CD4-positive, alpha-beta T cell treated with Interleukin-2 at 100 ng/mL for 4 hours (primary cell): Measurements from ENCODE around the gene TMEM131.
"Not testable (repeated sequence)": the region's sequence is repeated elsewhere in the genome, so short reads cannot be mapped to it uniquely, and the experiment has no call there.

Source experiments
- DNase-seq: peaks from one replicate; pipeline ENCODE4 v3.0.0-alpha.2; 2020; ENCODE audit warnings: low spot score

The TMEM131 gene

DNA sequence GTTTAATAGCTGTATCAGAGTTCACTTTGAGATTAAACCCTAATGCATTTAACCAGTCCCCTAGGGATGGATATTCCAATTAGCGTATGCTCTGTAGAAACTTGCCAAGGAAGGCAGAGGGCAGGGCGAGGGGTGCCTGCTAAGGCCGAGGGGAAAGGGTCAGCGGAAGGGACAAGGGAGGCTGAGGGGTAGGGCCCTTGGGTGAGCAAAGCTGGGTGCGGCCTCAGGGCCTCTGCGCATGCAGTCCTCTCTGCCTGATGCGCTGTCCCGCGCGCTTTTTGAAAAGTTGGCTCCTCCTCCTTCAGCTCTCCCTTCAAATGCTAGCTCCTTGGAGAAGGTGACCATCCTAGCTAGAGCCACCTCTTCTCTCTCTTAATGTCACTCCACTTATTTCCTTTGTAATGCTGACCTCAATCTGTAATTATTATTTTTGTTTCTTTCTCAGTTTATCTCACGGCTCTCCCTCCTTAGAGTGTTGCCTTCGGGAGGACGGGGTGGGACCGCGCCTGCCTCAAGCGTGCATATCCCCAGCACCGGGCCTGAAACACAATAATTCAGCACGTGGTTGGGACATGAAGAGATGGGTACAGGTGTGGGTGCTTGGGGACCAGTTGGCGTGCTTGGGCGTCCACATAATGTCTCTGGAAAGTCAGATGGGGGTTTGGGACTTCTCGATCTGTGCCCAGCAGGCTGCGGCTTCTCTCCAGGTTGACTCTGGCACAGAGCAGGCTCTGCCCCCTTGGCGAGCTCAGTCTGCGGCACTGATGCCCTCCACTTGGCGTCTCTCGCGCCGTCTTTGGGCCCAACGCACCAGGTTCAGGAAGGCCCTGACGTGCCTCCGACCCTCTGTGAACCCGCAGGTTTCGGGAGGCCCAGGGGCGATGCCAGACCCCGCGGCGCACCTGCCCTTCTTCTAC is 272.3 kb downstream of the TMEM131 start:
- DNase-seq = no peak

DNA sequence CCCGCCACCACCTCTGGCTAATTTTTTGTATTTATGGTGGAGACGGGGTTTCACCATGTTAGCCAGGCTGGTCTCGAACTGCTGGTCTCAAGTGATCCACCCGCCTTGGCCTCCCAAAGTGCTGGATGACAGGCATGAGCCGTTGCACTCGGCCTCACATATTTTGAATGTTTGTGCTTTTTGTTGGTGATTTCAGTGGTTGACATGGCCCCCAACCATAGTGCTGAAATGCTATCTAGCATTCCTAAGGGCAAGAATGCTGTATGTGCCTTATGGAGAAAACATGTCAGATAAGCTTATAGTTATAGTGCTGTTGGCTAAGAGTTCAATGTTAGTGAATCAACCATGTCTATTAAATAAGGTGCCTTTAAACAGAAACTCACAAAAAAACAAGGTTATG is 273.5 kb downstream of the TMEM131 start:
- no peak for DNase-seq

DNA sequence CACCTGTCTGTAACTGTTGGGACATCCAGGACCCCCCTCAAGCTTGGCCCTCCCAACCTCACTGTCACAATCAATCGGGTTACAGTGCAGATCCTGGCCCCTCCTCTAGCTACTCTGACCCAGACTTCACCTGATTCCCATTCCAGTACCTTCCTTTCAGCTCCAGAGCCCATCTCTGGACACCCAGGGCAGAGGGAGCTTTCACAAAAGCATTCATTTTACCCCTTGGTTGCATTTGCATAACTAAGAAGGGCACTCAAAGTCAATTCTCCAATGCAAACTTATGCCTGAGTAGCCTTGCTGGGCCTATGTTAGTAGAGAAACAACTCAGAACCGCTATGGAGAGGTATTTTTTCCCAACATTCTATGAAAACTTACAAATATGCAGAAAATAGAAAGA is 275.0 kb downstream of the TMEM131 start:
- DNase-seq = no peak

DNA sequence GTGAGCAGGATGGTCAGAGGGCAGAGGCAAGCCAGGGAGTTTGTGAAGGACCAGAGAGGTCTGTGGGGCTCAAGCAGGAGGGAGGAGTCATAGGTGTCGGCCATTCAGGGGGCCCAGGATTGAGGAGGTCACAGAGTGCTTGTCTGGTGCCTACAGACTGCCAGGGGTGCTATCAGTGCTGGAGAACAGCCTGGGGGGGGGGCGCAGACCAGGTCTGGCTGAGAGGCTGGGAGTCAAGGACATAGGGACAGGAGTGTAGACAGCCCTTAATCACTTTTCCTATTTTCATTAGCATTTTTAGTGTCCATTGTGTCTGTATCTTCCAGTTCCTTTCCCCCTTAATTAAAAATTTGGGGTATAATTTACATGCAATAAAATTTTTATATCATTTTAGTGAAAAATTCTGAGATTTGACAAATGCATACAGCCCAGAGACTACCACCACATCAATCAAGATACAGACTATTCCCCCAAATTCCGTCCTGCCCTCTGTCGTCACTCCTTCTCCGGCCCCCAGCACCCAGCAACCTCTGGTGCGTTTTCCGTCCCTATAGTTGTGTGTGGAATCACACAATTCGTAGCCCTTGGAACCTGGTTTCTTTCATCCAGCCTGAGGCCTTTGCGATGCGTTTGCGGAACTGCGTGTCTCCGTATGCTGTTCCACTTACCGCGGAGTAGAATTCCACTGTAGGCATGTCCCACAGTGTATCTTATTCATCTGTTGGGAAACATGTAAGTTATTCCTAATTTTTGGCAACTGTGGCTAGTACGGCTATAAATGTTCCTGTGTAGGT is 276.2 kb downstream of the TMEM131 start:
- DNase-seq = no peak

DNA sequence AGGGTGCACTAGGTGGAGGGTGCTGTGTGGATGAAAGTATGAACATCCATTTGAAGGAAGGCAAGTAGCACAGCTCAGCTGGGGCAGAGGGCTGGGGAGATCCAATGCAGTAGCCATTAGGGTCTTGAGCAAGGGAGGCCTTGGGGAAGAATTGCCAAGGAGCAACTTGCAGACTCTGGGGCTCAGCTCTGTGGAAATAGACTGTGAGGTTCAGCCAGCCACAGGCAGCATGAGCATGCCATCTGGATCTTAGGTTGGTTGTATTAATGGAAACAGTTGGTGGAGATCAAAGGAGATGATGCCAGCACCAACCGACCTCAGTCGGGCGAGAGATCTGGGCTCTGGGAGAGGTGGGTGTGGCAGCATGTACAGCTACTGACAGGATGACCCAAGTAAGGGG is 276.8 kb downstream of the TMEM131 start:
- no peak for DNase-seq

DNA sequence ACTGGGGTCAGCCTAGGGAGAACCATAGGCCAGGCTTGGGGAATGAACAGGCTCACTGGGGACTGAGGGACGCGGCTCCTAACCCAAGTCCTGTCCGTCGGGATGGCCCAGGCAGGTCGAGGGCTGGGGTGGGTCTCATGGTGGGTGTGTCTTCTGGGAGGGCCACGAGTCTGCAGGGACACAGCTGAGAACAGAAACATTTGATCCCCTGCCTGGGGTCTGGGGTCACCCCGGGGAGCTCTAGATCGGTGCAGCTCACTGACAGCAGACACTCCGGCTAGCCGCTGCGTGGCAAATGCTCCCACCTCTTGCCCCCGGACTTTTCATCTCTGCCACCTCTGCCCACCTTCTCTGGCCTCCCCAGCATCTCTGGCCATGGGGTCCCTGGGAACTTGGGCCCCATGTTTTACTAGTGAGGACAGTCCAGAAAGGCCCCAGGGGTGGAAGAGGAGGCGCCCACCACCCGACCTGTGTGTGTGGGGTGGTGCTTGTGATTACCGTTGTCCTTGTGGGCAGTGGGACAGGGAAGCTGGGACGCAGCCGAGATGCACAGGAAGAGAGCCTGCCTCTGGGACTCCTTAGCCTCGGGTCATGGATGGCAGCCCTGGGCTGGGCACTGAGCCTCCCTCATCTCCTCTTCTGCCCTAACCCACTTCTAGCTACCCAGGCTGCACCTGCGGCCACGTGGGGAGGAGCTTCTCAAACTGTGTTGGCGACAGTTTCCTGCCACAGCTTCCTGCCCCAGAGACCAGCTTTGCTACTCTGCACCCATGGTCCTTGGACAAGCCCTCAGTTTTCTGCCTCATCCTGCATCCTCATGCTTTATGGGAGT is 277.5 kb downstream of the TMEM131 start:
- DNase-seq = peak; percentile 75

DNA sequence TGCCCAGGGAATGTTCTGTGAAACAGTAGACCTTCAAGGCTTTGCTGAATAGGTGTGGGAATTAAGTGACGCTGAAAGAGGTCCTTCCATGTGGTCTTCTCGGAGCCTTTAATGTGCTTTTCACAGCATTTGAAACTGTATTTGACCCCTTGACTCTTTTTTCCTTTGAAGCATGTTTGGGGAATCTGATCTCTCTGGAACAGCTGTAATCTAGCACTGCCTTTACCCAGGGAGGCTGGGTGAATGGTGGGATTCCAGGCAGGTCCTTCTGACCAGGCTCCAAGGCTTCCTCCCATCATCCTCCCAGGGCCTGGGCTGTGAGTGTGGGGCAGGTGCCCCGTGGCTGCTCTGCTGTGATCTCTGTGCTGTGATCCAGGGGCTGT is 278.1 kb downstream of the TMEM131 start:
- DNase-seq = no peak

DNA sequence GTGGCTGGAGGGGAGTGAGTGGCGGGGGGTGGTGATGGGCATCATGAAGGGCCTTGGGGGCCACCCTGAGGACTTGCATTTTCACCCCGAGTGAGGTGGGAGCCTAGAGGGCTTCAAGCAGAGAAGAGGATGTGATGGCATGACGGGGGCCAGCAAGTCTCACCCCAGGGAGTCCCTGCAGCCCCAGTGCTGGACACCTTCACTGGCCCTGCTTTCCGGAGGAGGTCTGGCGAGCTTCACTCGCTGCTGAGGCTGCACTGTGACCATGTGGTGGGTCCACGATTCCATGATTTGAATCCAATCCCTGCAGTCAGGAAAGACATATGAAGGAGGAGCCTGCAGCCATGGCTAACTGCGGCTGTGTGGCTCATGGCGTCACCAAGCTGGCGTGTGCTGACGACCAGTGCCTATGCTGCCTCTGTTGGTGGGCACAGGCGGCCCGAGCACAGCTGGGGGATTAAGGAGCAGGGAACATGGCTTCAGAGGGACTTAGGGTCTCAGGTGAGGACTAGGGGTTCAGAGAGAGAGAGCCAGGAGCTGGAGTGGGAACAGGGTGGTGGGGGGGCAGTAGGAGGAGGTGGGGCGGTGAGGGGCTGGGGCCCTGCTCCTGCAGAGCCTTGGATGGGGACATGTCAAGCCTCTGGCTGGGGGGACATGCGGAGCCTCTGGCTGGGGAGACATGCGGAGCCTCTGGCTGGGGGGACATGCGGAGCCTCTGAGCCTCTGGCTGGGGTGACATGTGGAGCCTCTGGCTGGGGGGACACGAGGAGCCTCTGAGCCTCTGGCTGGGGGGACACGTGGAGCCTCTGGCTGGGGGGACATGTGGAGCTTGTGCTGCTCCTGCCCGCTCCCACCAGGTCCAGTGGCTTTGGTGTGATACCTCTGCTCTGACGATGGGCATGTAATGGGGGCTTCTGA is 278.8 kb downstream of the TMEM131 start:
- no peak for DNase-seq

DNA sequence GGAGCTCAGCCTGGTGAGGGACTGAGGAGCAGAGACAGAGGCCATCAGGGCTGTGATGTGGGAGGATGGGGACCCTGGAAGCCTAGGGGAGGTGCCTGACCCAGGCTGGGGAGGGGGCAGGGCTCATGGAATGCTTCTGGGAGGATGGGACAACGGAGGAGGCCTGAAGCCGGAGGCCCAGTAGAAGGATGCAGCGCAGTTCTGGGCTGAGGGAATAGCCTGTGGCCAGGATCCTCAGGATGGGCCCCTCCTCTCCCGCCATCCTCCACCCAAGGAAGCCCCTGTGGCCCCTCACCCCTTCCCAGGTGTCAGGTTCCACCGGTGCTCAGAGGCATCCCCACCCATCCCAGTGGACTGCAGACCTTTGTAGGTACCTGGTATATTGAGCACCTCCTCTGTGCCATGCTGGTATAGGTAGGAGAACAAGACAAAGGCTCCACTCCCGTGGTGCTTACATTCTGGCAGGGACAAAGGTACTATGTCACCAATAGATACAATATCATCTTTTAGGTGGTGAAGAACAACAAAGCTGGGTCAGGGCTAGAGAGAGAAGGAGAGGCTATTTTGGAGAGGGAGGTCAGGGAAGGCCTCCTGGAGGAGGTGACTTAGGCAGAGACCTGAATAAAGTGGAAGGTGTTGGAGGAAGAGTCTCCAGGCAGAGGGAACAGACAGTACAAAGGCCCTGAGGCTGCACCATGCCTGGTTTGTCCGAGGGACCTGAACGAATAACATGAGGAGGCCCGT is 279.6 kb downstream of the TMEM131 start:
- no peak for DNase-seq

DNA sequence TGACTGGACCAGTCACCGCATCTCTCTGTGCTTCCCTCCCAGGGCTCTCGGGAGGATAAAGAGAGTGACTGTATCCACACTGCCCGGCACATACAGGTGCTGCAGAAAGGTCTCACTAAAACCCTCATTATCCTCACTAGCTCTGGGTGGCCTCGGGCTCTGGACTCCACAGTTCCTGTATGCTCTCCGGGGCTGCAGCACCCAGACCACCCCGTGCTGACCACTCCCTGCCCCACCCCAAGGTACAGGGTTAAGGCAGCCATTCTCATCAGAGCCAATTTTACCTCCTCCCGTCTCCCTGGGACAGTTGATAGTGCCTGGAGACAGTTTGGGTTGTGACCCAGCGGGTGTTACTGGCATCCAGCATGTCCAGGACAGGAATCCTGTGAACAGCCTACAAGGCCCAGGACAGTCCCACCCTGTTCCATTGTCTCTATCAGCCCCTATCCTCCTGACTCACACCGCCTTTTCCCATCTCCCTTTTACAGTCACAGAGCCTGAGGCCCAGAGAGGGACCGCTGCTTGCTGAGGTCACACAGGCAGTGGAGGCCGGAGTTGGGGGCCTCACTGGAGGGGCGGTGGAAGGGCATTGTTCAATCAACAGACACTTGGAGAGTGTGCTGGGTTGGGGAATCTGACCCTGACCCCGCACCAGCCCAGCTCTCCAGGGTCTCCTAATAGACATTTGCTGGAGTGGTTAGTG is 280.6 kb downstream of the TMEM131 start:
- DNase-seq = no peak

DNA sequence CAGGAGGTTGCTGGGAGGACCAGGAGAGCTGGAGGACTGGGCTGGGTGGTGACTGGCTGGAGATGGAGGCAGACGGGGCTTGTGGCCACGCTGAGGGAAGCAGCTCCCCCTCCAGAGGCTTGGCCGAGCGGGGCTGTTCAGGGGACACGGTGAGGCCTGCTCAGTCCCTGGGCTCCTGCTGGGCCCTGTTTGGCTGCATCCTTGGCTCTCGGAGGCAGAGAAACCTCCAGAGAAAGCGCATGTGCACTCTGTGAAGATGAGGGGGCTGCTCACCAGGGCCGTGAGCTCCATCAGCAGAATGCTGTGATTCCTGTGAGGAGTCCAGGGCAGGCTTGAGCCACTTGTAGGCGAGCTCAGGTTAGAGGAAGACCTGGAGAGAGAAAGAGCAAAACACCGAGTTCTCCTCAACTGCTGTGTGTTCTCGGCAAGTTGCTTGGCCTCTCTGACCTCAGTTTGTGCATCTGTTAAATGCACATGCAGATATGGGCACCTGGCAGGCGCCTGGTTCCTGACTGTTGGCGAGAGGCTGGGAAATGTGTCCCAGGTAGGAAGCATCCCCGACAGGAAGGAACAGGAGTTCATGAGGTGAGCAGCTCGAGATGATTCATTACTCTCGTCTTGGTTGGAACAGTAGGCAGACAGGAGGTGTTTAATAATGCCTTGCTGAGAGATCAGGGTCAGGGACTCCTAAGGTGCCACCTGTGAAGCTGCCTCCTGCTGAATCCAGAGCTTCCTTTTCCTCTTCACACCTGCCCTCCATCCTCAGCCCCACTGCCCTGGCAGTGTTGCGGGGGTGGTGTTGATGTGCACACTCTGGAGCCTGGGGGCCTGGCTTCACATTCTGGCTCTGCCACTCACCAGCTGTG is 281.4 kb downstream of the TMEM131 start:
- peak; percentile 35 for DNase-seq

DNA sequence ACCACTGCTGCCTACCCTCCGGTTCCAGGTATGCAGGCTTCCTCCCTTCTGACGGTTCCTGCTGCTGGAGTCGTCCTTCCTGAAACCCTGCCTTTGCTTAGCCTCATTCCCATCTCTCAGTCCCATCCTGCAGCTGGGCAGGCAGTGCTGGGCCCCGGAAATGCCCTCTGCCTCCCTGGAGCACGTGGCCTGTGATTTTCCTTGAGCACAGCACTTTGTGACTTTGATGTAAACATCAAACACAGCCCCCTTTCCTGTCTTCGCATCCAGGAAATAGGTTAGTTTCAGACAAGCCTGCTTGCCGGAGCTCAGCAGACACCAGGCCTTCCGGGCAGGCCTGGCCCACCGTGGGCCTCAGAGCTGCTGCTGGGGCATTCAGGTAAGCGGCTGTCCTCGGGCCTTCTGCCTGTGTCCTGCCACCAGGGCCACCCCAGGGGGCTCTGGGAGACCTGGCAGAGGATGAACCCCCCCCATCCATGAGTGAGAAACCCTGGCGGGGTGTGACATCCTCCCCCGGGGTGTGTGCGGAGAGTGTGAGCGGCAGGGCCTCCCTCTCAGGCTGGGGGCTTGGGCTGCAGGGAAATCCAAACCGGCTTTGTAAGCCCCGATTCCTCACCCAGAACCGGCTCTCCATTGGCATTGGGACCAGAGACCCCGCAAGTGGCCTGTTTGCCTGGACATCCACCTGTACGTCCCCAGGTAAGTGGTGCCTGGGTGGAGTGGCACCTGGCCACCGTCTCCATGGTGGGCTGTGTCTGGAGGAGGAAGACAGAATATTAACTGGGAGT is 282.3 kb downstream of the TMEM131 start, which contains the start of gene ZAP70:
TSS of gene ZAP70 (plus strand) at position 281 of the 788 bp plus-strand sequence. CDS start 10,461 bp downstream, outside the sequence.
- peak; percentile 65 for DNase-seq

DNA sequence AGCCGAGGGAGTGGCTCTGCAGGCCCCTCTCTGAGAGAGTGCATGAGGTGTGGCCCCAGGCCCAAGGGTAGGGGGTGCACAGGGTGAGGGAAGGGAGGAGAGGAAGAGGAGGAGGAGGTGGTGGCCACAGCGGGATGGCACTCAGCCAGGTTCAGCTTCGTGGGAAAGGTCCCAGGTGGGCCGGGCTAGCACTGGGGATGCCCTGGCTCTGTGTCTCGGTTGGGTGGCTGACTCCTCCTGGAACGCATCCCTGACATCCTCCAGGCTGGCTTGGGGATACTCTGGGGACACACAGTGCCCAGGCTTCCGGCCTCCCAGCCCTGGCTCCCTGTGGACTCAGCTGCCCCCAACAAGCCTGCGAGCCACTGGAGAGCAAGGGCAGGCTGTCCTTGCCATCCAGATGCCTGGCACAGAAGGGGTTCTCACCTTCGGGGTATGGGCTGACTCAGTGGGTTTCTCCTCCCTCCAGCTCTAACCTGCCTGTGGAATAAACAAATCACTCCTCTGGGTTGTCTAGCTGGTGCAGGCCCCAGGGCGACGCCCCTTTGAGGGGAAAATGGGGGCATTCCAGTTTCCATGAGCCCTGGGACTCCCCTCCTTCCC is 283.0 kb downstream of the TMEM131 start:
- DNase-seq = peak; percentile 42

DNA sequence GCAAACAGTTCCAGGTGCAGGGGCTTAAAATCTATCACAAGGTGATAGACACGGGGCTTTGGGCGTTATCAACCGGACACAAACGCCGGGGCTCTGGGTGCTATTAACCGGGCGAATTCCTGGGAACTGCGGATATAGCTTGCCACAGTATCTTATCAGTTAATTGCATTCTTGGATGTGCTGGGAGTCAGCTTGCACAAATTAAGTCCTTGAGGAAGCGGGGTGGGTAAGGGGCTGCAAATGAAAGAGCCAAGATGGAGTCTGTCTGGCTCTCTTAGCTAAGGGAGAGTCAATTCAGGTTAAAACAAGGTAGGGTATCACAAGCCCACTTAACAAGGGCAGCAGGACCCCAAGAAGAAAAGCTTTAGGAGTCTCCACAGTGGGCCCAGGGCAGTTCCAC is 283.6 kb downstream of the TMEM131 start:
- DNase-seq = not testable (repeated sequence)

DNA sequence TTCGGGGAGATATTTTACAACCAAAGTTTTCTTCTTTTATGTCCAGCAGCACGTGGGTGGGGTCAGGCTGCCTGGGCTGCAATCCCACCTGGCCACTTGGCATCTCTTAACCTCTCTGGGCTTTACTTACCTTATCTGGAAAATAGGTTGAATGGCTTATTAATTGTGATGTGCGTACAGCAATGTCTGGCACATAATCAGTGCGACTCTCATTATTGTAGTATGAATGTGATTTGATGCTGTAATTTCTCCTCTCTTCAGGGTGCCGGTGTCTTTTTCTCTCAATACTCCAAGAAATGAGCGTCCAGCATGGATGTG is 284.4 kb downstream of the TMEM131 start:
- no peak for DNase-seq

DNA sequence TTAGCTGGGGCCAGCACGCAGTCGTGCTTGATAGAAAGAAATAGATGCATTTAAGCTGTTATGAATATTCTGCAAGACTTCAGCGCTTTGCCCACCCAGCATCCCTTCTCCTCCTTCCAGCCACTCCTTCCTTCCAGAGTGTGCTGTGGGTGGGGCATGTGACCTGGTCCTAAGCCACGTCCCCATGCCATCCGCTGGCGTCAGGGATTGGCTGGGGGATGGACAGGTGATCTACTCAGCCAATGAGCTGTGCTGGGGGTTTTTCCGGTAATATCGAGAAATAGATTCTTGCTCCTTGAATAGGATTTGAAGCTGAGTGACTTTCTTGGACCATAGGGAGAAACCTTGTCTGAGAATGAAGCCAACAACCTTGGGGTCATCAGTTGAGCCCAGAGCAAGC is 287.1 kb downstream of the TMEM131 start:
- no peak for DNase-seq

DNA sequence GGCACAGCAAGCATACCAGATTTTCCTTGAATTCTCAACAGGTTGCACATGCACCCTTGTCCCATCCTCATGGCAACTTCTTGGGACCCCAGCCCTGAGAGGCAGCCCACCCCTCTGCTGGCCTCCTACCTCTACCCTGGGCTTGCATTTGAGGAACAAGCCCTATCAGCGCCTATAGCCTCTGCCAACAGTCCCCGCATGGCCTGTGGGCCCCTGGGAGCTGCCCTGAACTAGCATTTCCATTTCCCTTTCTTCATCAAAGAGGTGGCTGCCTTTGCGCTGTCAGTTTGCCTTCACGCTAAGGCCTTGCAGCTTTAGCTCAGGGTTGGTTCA is 287.7 kb downstream of the TMEM131 start:
- no peak for DNase-seq
